Uterus (tissue), 2 donors: ENCODE data around the gene TNRC18.

Experiments
- POLR2A ChIP-seq, 2 donors: fragments of 450-650 bp; IDR thresholded peaks; one replicate each; pipeline ENCODE4 v1.6.1; 2016; ENCODE audit warnings: antibody characterized with exemption in 2 of 2, mild to moderate bottlenecking in 1 of 2, moderate library complexity in 1 of 2
- TF ChIP-seq, protein P1 (sequence below), 4 experiments: fragments of 200-600 bp in 2 of 4; fragments of 450-650 bp in 2 of 4; sonication (generic) in 2 of 4; IDR thresholded peaks; one replicate each; pipeline ENCODE4 v1.5.1; 2016 to 2019; ENCODE audit warnings: antibody characterized with exemption in 4 of 4, mild to moderate bottlenecking in 2 of 4, moderate library complexity in 1 of 4

DNA sequence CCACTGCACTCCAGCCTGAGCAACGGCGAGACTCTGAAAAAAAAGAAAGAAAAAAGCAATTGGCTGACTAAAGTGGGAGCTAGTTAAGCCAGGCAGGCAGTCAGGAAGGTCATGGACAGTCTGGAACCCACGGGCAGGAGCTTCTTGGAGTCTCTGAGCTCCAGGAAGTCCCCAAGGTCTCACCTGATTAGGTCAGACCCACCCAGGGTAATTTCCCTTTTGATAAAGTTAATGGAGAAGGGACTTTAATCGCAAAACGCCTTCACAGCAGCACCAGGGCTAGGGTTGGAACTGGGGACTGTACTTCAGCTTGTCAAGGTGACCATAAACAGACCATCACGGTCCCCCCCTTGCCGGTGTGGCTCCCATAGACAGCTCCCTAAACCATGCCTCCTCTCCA is 134.3 kb downstream of the TNRC18 start:
- TF ChIP-seq, protein P1, sequence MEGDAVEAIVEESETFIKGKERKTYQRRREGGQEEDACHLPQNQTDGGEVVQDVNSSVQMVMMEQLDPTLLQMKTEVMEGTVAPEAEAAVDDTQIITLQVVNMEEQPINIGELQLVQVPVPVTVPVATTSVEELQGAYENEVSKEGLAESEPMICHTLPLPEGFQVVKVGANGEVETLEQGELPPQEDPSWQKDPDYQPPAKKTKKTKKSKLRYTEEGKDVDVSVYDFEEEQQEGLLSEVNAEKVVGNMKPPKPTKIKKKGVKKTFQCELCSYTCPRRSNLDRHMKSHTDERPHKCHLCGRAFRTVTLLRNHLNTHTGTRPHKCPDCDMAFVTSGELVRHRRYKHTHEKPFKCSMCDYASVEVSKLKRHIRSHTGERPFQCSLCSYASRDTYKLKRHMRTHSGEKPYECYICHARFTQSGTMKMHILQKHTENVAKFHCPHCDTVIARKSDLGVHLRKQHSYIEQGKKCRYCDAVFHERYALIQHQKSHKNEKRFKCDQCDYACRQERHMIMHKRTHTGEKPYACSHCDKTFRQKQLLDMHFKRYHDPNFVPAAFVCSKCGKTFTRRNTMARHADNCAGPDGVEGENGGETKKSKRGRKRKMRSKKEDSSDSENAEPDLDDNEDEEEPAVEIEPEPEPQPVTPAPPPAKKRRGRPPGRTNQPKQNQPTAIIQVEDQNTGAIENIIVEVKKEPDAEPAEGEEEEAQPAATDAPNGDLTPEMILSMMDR (IDR thresholded peaks at IDR 0.05) = no peak
- no peak for TF ChIP-seq POLR2A (IDR thresholded peaks at IDR 0.05)
